GM15510 (cell line): ENCODE data around the gene BTBD7.

Experiments
- POLR2A ChIP-seq: IDR thresholded peaks from 3 replicates; pipeline ENCODE4 v1.6.1; 2011; ENCODE audit warnings: borderline replicate concordance; ENCODE audit not compliant: insufficient read length; ENCODE audit errors: extremely low read depth

The BTBD7 gene

GRCh38 chr14:93332853-93333630 lies at the start of gene BTBD7:
Gene BTBD7 (minus strand): TSS chr14:93333036. CDS start chr14:93296051, 36,985 bp downstream.
- peak; percentile 84 for TF ChIP-seq POLR2A

GRCh38 chr14:93381644-93382043 lies 48.8 kb upstream of the BTBD7 start:
- no peak for TF ChIP-seq POLR2A

- TF ChIP-seq POLR2A: no peak
These were observed 47.0 kb upstream of the BTBD7 start for GRCh38 chr14:93379831-93380230.

- TF ChIP-seq POLR2A: no peak
These were observed 42.9 kb upstream of the BTBD7 start for GRCh38 chr14:93375673-93376156.

- no peak for TF ChIP-seq POLR2A
These were observed 37.0 kb upstream of the BTBD7 start for GRCh38 chr14:93369713-93370266.

GRCh38 chr14:93368996-93369712 lies 36.3 kb upstream of the BTBD7 start:
- TF ChIP-seq POLR2A: no peak

- no peak for TF ChIP-seq POLR2A
These were observed 15.5 kb upstream of the BTBD7 start for GRCh38 chr14:93348292-93348691.

GRCh38 chr14:93347850-93348249 lies 15.0 kb upstream of the BTBD7 start:
- no peak for TF ChIP-seq POLR2A

- TF ChIP-seq POLR2A: no peak
These were observed 14.3 kb upstream of the BTBD7 start, which contains the start of gene COX8C for GRCh38 chr14:93346926-93347721. Gene COX8C (plus strand): TSS chr14:93347182. CDS start chr14:93347269, 87 bp downstream.

- TF ChIP-seq POLR2A: no peak
These were observed 11.0 kb upstream of the BTBD7 start for GRCh38 chr14:93343797-93344196.

GRCh38 chr14:93343266-93343665 lies 10.4 kb upstream of the BTBD7 start:
- no peak for TF ChIP-seq POLR2A

- no peak for TF ChIP-seq POLR2A
These were observed 5.0 kb upstream of the BTBD7 start for GRCh38 chr14:93337884-93338283.

GRCh38 chr14:93337143-93337753 lies 4.4 kb upstream of the BTBD7 start:
- no peak for TF ChIP-seq POLR2A

- no peak for TF ChIP-seq POLR2A
These were observed 831 bp upstream of the BTBD7 start for GRCh38 chr14:93333631-93334103.
